Measurements from ENCODE around the gene ADAT2. TPM values are rescaled to one million over a fixed set of nuclear protein-coding genes. Genes with fewer than 3 reads are reported as not detected.

ADAT2 gene
- polyA plus RNA-seq, 1 donor from 2014 or later: 3.3 TPM

DNA sequence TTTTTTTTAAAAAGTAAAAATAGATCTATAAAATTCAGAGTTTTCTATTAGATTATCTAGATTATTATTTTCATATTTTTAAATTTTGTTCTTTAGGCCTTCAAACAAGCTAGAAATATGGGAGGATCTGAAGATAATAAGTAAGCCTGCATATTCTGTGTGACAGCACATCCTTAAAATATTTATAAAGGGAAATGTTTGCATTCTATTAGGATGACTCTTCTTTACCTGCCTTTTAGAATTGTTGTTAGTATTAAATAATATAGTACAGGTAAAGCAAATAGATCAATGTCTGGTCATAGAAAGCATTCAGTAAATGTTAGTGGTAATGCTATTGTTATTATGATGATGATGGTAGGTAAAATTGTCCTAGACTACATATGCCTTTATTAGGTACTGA is 17.5 kb upstream of the ADAT2 start:
- H3K9ac ChIP-seq (ENCODE audit: low read length): no peak overlapping the region
- no peaks in the 10 kb centered on the region for H3K27me3 ChIP-seq (ENCODE audit: insufficient read depth, low read depth, low read length)
- no peaks in the 10 kb centered on the region for H3K9me3 ChIP-seq (ENCODE audit: low read length)
- no peaks in the 10 kb centered on the region for H3F3A ChIP-seq (ENCODE audit: insufficient read depth, low read length, poor library complexity, severe bottlenecking)
- no peak overlapping the region for H3K4me3 ChIP-seq (ENCODE audit: low read length)
- H3K27ac ChIP-seq (ENCODE audit: low read length): no peak overlapping the region
- TF ChIP-seq, protein P1, sequence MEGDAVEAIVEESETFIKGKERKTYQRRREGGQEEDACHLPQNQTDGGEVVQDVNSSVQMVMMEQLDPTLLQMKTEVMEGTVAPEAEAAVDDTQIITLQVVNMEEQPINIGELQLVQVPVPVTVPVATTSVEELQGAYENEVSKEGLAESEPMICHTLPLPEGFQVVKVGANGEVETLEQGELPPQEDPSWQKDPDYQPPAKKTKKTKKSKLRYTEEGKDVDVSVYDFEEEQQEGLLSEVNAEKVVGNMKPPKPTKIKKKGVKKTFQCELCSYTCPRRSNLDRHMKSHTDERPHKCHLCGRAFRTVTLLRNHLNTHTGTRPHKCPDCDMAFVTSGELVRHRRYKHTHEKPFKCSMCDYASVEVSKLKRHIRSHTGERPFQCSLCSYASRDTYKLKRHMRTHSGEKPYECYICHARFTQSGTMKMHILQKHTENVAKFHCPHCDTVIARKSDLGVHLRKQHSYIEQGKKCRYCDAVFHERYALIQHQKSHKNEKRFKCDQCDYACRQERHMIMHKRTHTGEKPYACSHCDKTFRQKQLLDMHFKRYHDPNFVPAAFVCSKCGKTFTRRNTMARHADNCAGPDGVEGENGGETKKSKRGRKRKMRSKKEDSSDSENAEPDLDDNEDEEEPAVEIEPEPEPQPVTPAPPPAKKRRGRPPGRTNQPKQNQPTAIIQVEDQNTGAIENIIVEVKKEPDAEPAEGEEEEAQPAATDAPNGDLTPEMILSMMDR (IDR thresholded peaks at IDR 0.05; ENCODE audit: poor library complexity, severe bottlenecking): no peak
- no peak for TF ChIP-seq MXI1 (conservative IDR thresholded peaks at IDR 0.05; ENCODE audit: poor library complexity, severe bottlenecking)
- TF ChIP-seq TAF1 (IDR thresholded peaks at IDR 0.05; ENCODE audit: low read depth): no peak
- no peak for TF ChIP-seq SMC3 (conservative IDR thresholded peaks at IDR 0.05; ENCODE audit: poor library complexity)
- no peak for TF ChIP-seq EP300 (conservative IDR thresholded peaks at IDR 0.05; ENCODE audit: poor library complexity, severe bottlenecking)
- no peak for TF ChIP-seq EZH2 (IDR thresholded peaks at IDR 0.05; ENCODE audit: borderline replicate concordance, insufficient read depth, low read length, poor library complexity, severe bottlenecking)
- TF ChIP-seq RAD21 (conservative IDR thresholded peaks at IDR 0.05): no peak
- no peak for TF ChIP-seq POLR2AphosphoS5 (IDR thresholded peaks at IDR 0.05)
- TF ChIP-seq, protein P2, sequence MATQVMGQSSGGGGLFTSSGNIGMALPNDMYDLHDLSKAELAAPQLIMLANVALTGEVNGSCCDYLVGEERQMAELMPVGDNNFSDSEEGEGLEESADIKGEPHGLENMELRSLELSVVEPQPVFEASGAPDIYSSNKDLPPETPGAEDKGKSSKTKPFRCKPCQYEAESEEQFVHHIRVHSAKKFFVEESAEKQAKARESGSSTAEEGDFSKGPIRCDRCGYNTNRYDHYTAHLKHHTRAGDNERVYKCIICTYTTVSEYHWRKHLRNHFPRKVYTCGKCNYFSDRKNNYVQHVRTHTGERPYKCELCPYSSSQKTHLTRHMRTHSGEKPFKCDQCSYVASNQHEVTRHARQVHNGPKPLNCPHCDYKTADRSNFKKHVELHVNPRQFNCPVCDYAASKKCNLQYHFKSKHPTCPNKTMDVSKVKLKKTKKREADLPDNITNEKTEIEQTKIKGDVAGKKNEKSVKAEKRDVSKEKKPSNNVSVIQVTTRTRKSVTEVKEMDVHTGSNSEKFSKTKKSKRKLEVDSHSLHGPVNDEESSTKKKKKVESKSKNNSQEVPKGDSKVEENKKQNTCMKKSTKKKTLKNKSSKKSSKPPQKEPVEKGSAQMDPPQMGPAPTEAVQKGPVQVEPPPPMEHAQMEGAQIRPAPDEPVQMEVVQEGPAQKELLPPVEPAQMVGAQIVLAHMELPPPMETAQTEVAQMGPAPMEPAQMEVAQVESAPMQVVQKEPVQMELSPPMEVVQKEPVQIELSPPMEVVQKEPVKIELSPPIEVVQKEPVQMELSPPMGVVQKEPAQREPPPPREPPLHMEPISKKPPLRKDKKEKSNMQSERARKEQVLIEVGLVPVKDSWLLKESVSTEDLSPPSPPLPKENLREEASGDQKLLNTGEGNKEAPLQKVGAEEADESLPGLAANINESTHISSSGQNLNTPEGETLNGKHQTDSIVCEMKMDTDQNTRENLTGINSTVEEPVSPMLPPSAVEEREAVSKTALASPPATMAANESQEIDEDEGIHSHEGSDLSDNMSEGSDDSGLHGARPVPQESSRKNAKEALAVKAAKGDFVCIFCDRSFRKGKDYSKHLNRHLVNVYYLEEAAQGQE (IDR thresholded peaks at IDR 0.05; ENCODE audit: borderline replicate concordance): no peak
- H3K9me2 ChIP-seq (ENCODE audit: insufficient read depth, low read length): no peaks in the 10 kb centered on the region
- H2AFZ ChIP-seq (ENCODE audit: low read depth, low read length): no peak overlapping the region
- no peaks in the 10 kb centered on the region for H4K20me1 ChIP-seq (ENCODE audit: insufficient read depth)
- no peaks in the 10 kb centered on the region for H3K79me2 ChIP-seq (replicated peaks; ENCODE audit: insufficient read depth, low read length)
- peaks cover 7% of the 10 kb centered on the region for H3K36me3 ChIP-seq (ENCODE audit: insufficient read depth, low read length)
- H3K4me2 ChIP-seq (ENCODE audit: low read length): no peak overlapping the region

DNA sequence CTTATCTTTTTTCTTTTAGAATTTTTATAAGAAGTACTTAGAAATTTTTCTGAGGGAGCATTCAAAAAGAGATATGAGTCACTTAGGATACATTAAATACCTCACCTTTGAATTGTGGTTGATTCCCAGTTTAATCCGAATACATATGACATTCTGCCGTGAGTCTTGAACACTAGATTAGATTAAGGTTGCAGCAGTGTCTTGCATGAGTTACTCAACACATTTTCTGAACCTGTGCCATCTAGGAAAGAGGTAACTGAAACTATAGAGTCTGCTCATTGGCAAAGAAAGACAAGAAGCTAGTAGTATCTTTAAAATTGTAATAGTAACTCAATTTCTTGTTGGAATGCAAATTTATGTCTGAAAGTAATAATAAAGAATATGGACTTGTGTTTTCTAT is 15.1 kb upstream of the ADAT2 start:
- TF ChIP-seq RAD21 (conservative IDR thresholded peaks at IDR 0.05): no peak
- TF ChIP-seq, protein P2 (IDR thresholded peaks at IDR 0.05; ENCODE audit: borderline replicate concordance): no peak
- Histone ChIP-seq H3K27me3 (ENCODE audit: insufficient read depth, low read depth, low read length) (no peaks in the 10 kb centered on the region), H3K9me3 (ENCODE audit: low read length) (no peaks in the 10 kb centered on the region)

More for the DNA sequence above, 15.1 kb upstream of the ADAT2 start:
- Histone ChIP-seq H3K27ac (ENCODE audit: low read length) (no peak overlapping the region), H2AFZ (ENCODE audit: low read depth, low read length) (no peak overlapping the region), H3K36me3 (ENCODE audit: insufficient read depth, low read length) (peaks cover 5% of the 10 kb centered on the region), H3K79me2 (replicated peaks; ENCODE audit: insufficient read depth, low read length) (no peaks in the 10 kb centered on the region), H3K9ac (ENCODE audit: low read length) (no peak overlapping the region), H3K4me3 (ENCODE audit: low read length) (no peak overlapping the region), H3F3A (ENCODE audit: insufficient read depth, low read length, poor library complexity, severe bottlenecking) (no peaks in the 10 kb centered on the region), H3K4me2 (ENCODE audit: low read length) (no peak overlapping the region), H3K9me2 (ENCODE audit: insufficient read depth, low read length) (no peaks in the 10 kb centered on the region), H4K20me1 (ENCODE audit: insufficient read depth) (no peaks in the 10 kb centered on the region)

Data from neural cell (in vitro differentiated cells).